Body of pancreas (tissue), 4 donors: ENCODE measurements around the gene KCNA3. TPM values are rescaled to one million over a fixed set of nuclear protein-coding genes. Genes with fewer than 3 reads are reported as not detected.

Source experiments
- ATAC-seq: fragments of 150-250 bp; one replicate; pipeline ENCODE4 v1.9.1; 2016
- DNase-seq, 4 donors: peaks; one replicate each; pipeline ENCODE4 v3.0.0-alpha.2; 2019
- H3K27ac ChIP-seq, 4 donors: fragments of 200-600 bp; sonication (generic); 1 replicate in 3 of 4; 2 replicates in 1 of 4; pipeline versions ENCODE4 v1.5.1 to v1.6.1; 2016 to 2019; ENCODE audit warnings: mild to moderate bottlenecking in 1 of 4, mixed read lengths in 1 of 4, moderate library complexity in 1 of 4
- H3K27me3 ChIP-seq, 2 donors: fragments of 200-600 bp; sonication (generic); one replicate each; pipeline ENCODE4 v1.6.0; 2016; ENCODE audit warnings: mild to moderate bottlenecking in 1 of 2
- H3K36me3 ChIP-seq, 2 donors: fragments of 200-600 bp; sonication (generic); replicated peaks in 1 of 2; 2 replicates each; pipeline ENCODE4 v1.5.1; 2016; ENCODE audit warnings: low read depth in 2 of 2; ENCODE audit not compliant: insufficient read depth in 1 of 2
- H3K4me1 ChIP-seq: fragments of 200-600 bp; sonication (generic); one replicate; pipeline ENCODE4 v1.6.0; 2016
- H3K4me3 ChIP-seq, 2 donors: fragments of 200-600 bp; sonication (generic); 1 replicate in 1 of 2; 2 replicates in 1 of 2; pipeline ENCODE4 v1.5.1; 2016 to 2019
- H3K9me3 ChIP-seq, 3 donors: fragments of 200-600 bp; sonication (generic); 1 replicate in 2 of 3; 2 replicates in 1 of 3; pipeline ENCODE4 v1.5.1; 2016
- POLR2A ChIP-seq, 3 donors: fragments of 450-650 bp; IDR thresholded peaks; one replicate each; pipeline ENCODE4 v1.6.1; 2016; ENCODE audit warnings: antibody characterized with exemption in 3 of 3, mild to moderate bottlenecking in 2 of 3
- WGBS, 2 donors: methylation state at CpG; one replicate each; pipeline ENCODE4 v1.1.5; 2017; 5-methylcytosine and 5-hydroxymethylcytosine counted together
- intact Hi-C: fragments of 100-400 bp; cut with DNase I; formaldehyde crosslinking; loops from one replicate; pipeline ENCODE4 v1.15.1; 2023
- total RNA-seq, 2 donors: library from RNA; depleted of rRNA; stranded (reverse); fragments of >200 nt; gene quantifications; one replicate each; pipeline ENCODE4 v1.1.0, GENCODE V29; 2016
- TF ChIP-seq, protein P1 (sequence below), 7 experiments: fragments of 450-650 bp in 4 of 7; fragments of 200-600 bp in 3 of 7; sonication (generic) in 3 of 7; IDR thresholded peaks; one replicate each; pipeline ENCODE4 v1.5.1; 2016 to 2019; ENCODE audit warnings: antibody characterized with exemption in 7 of 7

Gene KCNA3
- total RNA-seq, 2 donors from 2014 or later = 1.3 to 2.3 TPM

DNA sequence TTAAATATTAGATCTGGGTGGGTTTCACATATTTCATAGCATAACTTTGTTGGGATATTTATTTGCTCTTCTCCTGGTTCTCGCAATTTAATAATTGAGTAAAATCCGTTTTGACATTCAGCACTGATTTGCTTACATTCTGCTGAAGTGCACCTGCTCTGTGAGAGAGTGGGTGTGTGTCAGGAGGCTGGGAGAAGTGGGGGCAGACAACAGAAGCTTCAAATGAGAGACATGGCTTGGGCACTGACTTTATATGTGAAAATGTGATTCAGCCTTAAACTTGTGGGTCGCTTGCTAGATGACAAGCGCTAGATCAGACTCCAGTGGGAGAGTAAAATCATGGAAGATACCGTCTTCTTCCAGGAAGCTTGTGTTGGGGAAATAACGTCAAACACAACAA, 36.2 kb downstream of the KCNA3 start:
- H3K27ac ChIP-seq = no peak overlapping the region

DNA sequence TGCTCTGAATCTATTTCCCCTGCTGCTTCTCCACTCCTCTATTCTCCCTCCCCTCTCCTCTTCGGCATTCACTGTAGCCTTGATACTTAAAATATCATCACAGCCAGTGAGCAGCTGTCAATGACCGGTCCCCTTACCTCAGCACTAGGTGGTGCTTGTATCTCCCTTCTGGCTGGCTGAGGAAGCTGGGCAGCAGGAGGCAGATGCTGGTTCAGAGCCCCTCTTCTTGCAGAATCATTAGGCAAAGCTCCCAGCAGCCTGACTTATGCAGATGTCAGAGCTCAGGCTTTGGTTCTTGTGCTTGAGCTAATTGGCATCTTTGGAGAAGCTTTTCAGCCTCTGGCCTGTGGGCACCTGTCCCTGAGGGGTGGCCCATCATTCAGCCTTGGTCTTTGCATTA, 36.7 kb downstream of the KCNA3 start:
- Histone ChIP-seq H3K36me3 (no peaks in the 10 kb centered on the region), H3K27me3 (no peaks in the 10 kb centered on the region), H3K4me3 (no peak overlapping the region), H3K27ac (no peak overlapping the region), H3K9me3 (no peaks in the 10 kb centered on the region), H3K4me1 (peaks cover 10% of the 10 kb centered on the region)
- intact Hi-C loops = no loop called here
- 67 to 72% methylated on average over 2 of the region's 2 CpGs for WGBS, 2 donors
- DNase-seq (no peak), ATAC-seq (no peak)
- TF ChIP-seq POLR2A (IDR thresholded peaks at IDR 0.05) = no peak
- TF ChIP-seq, protein P1, sequence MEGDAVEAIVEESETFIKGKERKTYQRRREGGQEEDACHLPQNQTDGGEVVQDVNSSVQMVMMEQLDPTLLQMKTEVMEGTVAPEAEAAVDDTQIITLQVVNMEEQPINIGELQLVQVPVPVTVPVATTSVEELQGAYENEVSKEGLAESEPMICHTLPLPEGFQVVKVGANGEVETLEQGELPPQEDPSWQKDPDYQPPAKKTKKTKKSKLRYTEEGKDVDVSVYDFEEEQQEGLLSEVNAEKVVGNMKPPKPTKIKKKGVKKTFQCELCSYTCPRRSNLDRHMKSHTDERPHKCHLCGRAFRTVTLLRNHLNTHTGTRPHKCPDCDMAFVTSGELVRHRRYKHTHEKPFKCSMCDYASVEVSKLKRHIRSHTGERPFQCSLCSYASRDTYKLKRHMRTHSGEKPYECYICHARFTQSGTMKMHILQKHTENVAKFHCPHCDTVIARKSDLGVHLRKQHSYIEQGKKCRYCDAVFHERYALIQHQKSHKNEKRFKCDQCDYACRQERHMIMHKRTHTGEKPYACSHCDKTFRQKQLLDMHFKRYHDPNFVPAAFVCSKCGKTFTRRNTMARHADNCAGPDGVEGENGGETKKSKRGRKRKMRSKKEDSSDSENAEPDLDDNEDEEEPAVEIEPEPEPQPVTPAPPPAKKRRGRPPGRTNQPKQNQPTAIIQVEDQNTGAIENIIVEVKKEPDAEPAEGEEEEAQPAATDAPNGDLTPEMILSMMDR (IDR thresholded peaks at IDR 0.05) = no peak

More for the DNA sequence above, 36.2 kb downstream of the KCNA3 start:
- ATAC-seq (no peak), DNase-seq (no peak)
- Histone ChIP-seq H3K4me3 (no peak overlapping the region), H3K36me3 (no peaks in the 10 kb centered on the region), H3K27me3 (no peaks in the 10 kb centered on the region), H3K4me1 (peaks cover 10% of the 10 kb centered on the region), H3K9me3 (no peaks in the 10 kb centered on the region)
- intact Hi-C loops = no loop called here
- TF ChIP-seq POLR2A (IDR thresholded peaks at IDR 0.05) = no peak
- TF ChIP-seq, protein P1 (IDR thresholded peaks at IDR 0.05) = no peak
- WGBS, 2 donors = 77 to 83% methylated on average over 6 of the region's 6 CpGs

DNA sequence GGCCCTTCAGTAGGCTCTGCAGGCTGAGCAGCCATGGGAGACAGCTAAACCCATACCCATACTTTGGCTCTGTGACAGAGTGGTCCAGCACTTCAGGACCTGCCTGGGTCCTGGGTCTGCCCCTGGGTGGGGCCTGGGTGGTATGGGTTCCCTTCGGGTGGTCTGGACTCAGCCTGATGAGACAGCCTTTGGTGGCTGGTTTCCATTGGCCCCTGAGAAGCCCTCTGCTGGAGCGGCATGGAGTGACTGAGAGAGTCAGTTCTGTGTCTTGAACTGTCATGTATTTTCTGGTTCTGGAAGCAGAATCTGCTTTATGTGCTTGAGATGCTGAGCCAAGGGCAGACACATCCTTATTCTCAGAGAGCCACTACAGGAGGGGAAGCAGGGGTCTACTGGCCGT, 37.3 kb downstream of the KCNA3 start:
- no peak for TF ChIP-seq POLR2A (IDR thresholded peaks at IDR 0.05)
- TF ChIP-seq, protein P1 (IDR thresholded peaks at IDR 0.05) = no peak
- ATAC-seq = no peak
- Histone ChIP-seq H3K27me3 (no peaks in the 10 kb centered on the region), H3K4me1 (peaks cover 10% of the 10 kb centered on the region), H3K9me3 (no peaks in the 10 kb centered on the region), H3K27ac (no peak overlapping the region), H3K4me3 (no peak overlapping the region), H3K36me3 (no peaks in the 10 kb centered on the region)
- no peak for DNase-seq
- 64% methylated on average over 3 of the region's 3 CpGs; no CpG with 5 or more reads in 1 of the 2 donors for WGBS, 2 donors
- intact Hi-C loops = no loop called here

DNA sequence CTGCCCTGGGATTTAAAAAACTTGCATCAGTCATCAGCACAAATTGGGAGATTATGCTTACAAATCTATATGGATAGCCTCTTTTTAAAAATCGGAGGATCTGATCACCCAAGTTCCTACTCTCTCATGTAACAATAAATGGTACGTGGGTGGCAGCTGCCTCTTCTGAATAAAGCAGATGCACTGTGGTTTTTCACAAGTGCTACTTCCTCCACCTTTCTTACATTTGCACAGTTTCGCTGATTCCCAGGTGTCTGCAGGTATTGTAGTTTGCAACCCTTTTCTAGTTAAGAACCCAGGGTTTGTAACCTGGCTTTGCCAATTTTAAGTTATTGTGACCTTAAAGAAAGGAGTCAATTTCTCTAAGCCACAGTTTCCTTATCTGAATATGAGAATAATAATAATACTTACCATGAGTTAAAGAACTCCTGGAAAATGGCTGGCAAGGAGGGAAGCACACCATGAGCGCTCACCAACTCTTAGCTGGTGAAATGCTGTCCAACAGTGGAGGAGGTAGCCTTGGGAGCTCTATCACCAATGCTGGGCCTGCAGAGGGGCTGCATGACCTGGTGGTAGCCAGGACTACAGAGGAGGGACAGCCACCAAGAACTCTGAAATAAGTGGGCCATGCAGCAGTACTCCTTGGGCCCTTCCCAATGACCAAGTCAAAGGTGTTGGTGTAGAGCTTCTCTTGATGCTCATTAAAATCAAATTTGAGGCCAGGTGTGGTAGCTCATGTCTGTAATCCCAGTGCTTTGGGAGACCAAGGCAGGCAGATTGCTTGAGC, 38.4 kb downstream of the KCNA3 start:
- ATAC-seq = no peak

More for the DNA sequence above, 38.4 kb downstream of the KCNA3 start:
- H3K27me3 ChIP-seq = no peaks in the 10 kb centered on the region
- no peaks in the 10 kb centered on the region for H3K36me3 ChIP-seq
- H3K4me1 ChIP-seq = peaks cover 10% of the 10 kb centered on the region
- no peaks in the 10 kb centered on the region for H3K9me3 ChIP-seq
- TF ChIP-seq, protein P1 (IDR thresholded peaks at IDR 0.05) = no peak
- TF ChIP-seq POLR2A (IDR thresholded peaks at IDR 0.05) = no peak
- no peak for DNase-seq
- no peak overlapping the region for H3K27ac ChIP-seq
- WGBS, 2 donors = 88 to 94% methylated on average over 4 of the region's 4 CpGs
- no peak overlapping the region for H3K4me3 ChIP-seq
- intact Hi-C loops = no loop called here
